ENCODE measurements around the gene KIF26B.
"Not testable (repeated sequence)": the region's sequence is repeated elsewhere in the genome, so short reads cannot be mapped to it uniquely, and the experiment has no call there.

KIF26B gene

GRCh38 chr1:245686006-245686405, 531.2 kb downstream of the KIF26B start:
- FAIRE-seq (no peak), DNase-seq (ENCODE audit: insufficient read length, low spot score) (no peak)

- FAIRE-seq (no peak), DNase-seq (ENCODE audit: insufficient read length, low spot score) (no peak)
Measured at GRCh38 chr1:245686446-245687030, 531.8 kb downstream of the KIF26B start.

GRCh38 chr1:245687152-245687635, 532.4 kb downstream of the KIF26B start:
- FAIRE-seq (no peak), DNase-seq (ENCODE audit: insufficient read length, low spot score) (no peak)

- no peak for DNase-seq (ENCODE audit: insufficient read length, low spot score)
- no peak for FAIRE-seq
Measured at GRCh38 chr1:245687636-245688535, 533.1 kb downstream of the KIF26B start.

- FAIRE-seq: no peak
- DNase-seq (ENCODE audit: insufficient read length, low spot score): no peak
Measured at GRCh38 chr1:245688536-245689453, 534.0 kb downstream of the KIF26B start.

GRCh38 chr1:245690156-245690690, 535.4 kb downstream of the KIF26B start:
- FAIRE-seq (no peak), DNase-seq (ENCODE audit: insufficient read length, low spot score) (no peak)

- no peak for DNase-seq (ENCODE audit: insufficient read length, low spot score)
- no peak for FAIRE-seq
Measured at GRCh38 chr1:245690946-245691541, 536.3 kb downstream of the KIF26B start.

GRCh38 chr1:245691897-245692296, 537.1 kb downstream of the KIF26B start:
- DNase-seq (ENCODE audit: insufficient read length, low spot score): no peak
- no peak for FAIRE-seq

GRCh38 chr1:245692318-245692717, 537.5 kb downstream of the KIF26B start:
- DNase-seq (ENCODE audit: insufficient read length, low spot score): no peak
- no peak for FAIRE-seq

GRCh38 chr1:245693116-245693793, 538.5 kb downstream of the KIF26B start:
- FAIRE-seq (no peak), DNase-seq (ENCODE audit: insufficient read length, low spot score) (no peak)

GRCh38 chr1:245693941-245694752, 539.4 kb downstream of the KIF26B start:
- no peak for FAIRE-seq
- DNase-seq (ENCODE audit: insufficient read length, low spot score): no peak

- DNase-seq (ENCODE audit: insufficient read length, low spot score): no peak
- FAIRE-seq: no peak
Measured at GRCh38 chr1:245694753-245695195, 540.0 kb downstream of the KIF26B start.

- FAIRE-seq (no peak), DNase-seq (ENCODE audit: insufficient read length, low spot score) (no peak)
Measured at GRCh38 chr1:245695211-245695610, 540.4 kb downstream of the KIF26B start.

- not testable (repeated sequence) for FAIRE-seq; DNase-seq (ENCODE audit: insufficient read length, low spot score)
Measured at GRCh38 chr1:245695701-245696100, 540.9 kb downstream of the KIF26B start.

GRCh38 chr1:245698116-245698515, 543.3 kb downstream of the KIF26B start:
- no peak for FAIRE-seq
- DNase-seq (ENCODE audit: insufficient read length, low spot score): no peak

- FAIRE-seq: no peak
- DNase-seq (ENCODE audit: insufficient read length, low spot score): no peak
Measured at GRCh38 chr1:245698860-245699259, 544.1 kb downstream of the KIF26B start.

- DNase-seq (ENCODE audit: insufficient read length, low spot score): no peak
- no peak for FAIRE-seq
Measured at GRCh38 chr1:245700631-245701030, 545.8 kb downstream of the KIF26B start.

GRCh38 chr1:245701631-245702030, 546.8 kb downstream of the KIF26B start:
- no peak for DNase-seq (ENCODE audit: insufficient read length, low spot score)
- FAIRE-seq: no peak

- no peak for FAIRE-seq
- DNase-seq (ENCODE audit: insufficient read length, low spot score): no peak
Measured at GRCh38 chr1:245702346-245702745, 547.6 kb downstream of the KIF26B start.

All from GM19239 (cell line).